Kidney (tissue), 14 donors: ENCODE results near the gene MAPK13. TPM values are rescaled to one million over a fixed set of nuclear protein-coding genes. Genes with fewer than 3 reads are reported as not detected.

Experiments
- DNase-seq, 5 donors: peaks; one replicate each; pipeline ENCODE4 v3.0.0-alpha.2; 2013 to 2020
- FAIRE-seq: peaks from 2 replicates; lab custom pipeline; 2012; peaks lifted over from hg19 to GRCh38; lab: Jason Lieb, UNC
- H3K27ac ChIP-seq, 2 donors: one replicate each; pipeline ENCODE4 v1.7.0; 2013; ENCODE audit warnings: low read depth in 2 of 2, low read length in 2 of 2, inconsistent platforms in 1 of 2
- H3K27me3 ChIP-seq: one replicate; pipeline ENCODE4 v1.7.1; 2013; ENCODE audit warnings: low read length, inconsistent platforms; ENCODE audit not compliant: control insufficient read depth, insufficient read depth
- H3K36me3 ChIP-seq, 3 donors: one replicate each; pipeline versions ENCODE4 v1.7.0 to v1.7.1; 2013; ENCODE audit warnings: low read length in 3 of 3, control low read depth in 1 of 3, inconsistent platforms in 1 of 3; ENCODE audit not compliant: insufficient read depth in 3 of 3, control insufficient read depth in 2 of 3
- H3K4me1 ChIP-seq, 3 donors: one replicate each; pipeline versions ENCODE4 v1.7.0 to v1.7.1; 2013; ENCODE audit warnings: low read length in 3 of 3, inconsistent platforms in 1 of 3, low read depth in 1 of 3; ENCODE audit not compliant: control insufficient read depth in 2 of 3, insufficient read depth in 2 of 3
- H3K4me3 ChIP-seq, 3 donors: one replicate each; pipeline versions ENCODE4 v1.7.0 to v1.8.1; 2013; ENCODE audit warnings: low read length in 3 of 3, control low read depth in 1 of 3, inconsistent platforms in 1 of 3
- H3K9ac ChIP-seq, 3 donors: one replicate each; pipeline versions ENCODE4 v1.7.0 to v1.7.1; 2013; ENCODE audit warnings: low read length in 3 of 3, control low read depth in 1 of 3, inconsistent platforms in 1 of 3
- H3K9me3 ChIP-seq, 3 donors: one replicate each; pipeline versions ENCODE4 v1.7.0 to v1.7.1; 2013; ENCODE audit warnings: low read length in 3 of 3, control low read depth in 1 of 3, inconsistent platforms in 1 of 3; ENCODE audit not compliant: control insufficient read depth in 2 of 3, insufficient read depth in 1 of 3
- CTCF ChIP-seq: IDR thresholded peaks from 3 replicates; pipeline ENCODE4 v1.5.1; 2012; ENCODE audit warnings: mild to moderate bottlenecking, moderate library complexity, borderline replicate concordance; ENCODE audit not compliant: insufficient read depth; ENCODE audit errors: extremely low read depth
- intact Hi-C: fragments of 100-400 bp; cut with DNase I; formaldehyde crosslinking; loops from one replicate; pipeline ENCODE4 v1.11.1; 2022
- polyA plus RNA-seq: library from polyadenylated mRNA; stranded (reverse); fragments of 350-450 nt; fragmentation: Illumina TruSeq; extraction: RNeasy Lipid Tissue Mini Kit (QIAGEN cat#74804); gene quantifications from one replicate; pipeline ENCODE4 v1.2.3, GENCODE V29; 2014; ENCODE audit warnings: low read depth, low replicate concordance; ENCODE audit not compliant: insufficient read depth
- total RNA-seq: library from RNA; stranded (reverse); fragmentation: NEBNext Ultra II Directional; extraction: Animal tissue kit (Norgen Biotek cat#: 25700); gene quantifications from one replicate; pipeline ENCODE4 v1.2.1, GENCODE V29; 2021
- donor health status: control.
- donor health status: control.
- donor health status: control.
- donor health status: control.
- donor health status: control.
- donor health status: DM: yes; HTN: yes; CAD: no.
- donor health status: Normal renal cell carcinoma (clear cell type).

MAPK13 gene
- total and polyA plus RNA-seq, 2 donors from 2014 or later = 20.3 to 43.3 TPM

GRCh38 chr6:36177166-36177565, 46.9 kb downstream of the MAPK13 start:
- TF ChIP-seq CTCF = no peak

GRCh38 chr6:36178544-36178943, 48.2 kb downstream of the MAPK13 start:
- Histone ChIP-seq H3K4me1 (no peaks in the 10 kb centered on the region), H3K9ac (no peak overlapping the region), H3K9me3 (no peaks in the 10 kb centered on the region), H3K36me3 (no peaks in the 10 kb centered on the region), H3K4me3 (no peak overlapping the region), H3K27me3 (no peaks in the 10 kb centered on the region), H3K27ac (no peak overlapping the region)
- intact Hi-C loops = no loop called here
- no peak for FAIRE-seq
- DNase-seq = no peak
- no peak for TF ChIP-seq CTCF

More at GRCh38 chr6:36177166-36177565, 46.9 kb downstream of the MAPK13 start:
- Histone ChIP-seq H3K36me3 (no peaks in the 10 kb centered on the region), H3K27ac (no peak overlapping the region), H3K4me1 (no peaks in the 10 kb centered on the region), H3K9ac (no peak overlapping the region), H3K4me3 (no peak overlapping the region), H3K27me3 (no peaks in the 10 kb centered on the region), H3K9me3 (no peaks in the 10 kb centered on the region)
- DNase-seq = no peak
- intact Hi-C loops = no loop called here
- FAIRE-seq = no peak

GRCh38 chr6:36180126-36180525, 49.8 kb downstream of the MAPK13 start:
- intact Hi-C loops = no loop called here
- Histone ChIP-seq H3K27me3 (no peaks in the 10 kb centered on the region), H3K36me3 (no peaks in the 10 kb centered on the region), H3K9me3 (no peaks in the 10 kb centered on the region), H3K4me1 (no peaks in the 10 kb centered on the region), H3K9ac (no peak overlapping the region), H3K27ac (no peak overlapping the region), H3K4me3 (no peak overlapping the region)
- no peak for FAIRE-seq
- TF ChIP-seq CTCF = no peak
- DNase-seq = no peak

GRCh38 chr6:36184311-36184710, 54.0 kb downstream of the MAPK13 start:
- Histone ChIP-seq H3K27ac (no peak overlapping the region), H3K4me3 (no peak overlapping the region), H3K9me3 (no peaks in the 10 kb centered on the region), H3K4me1 (no peaks in the 10 kb centered on the region), H3K27me3 (no peaks in the 10 kb centered on the region), H3K36me3 (no peaks in the 10 kb centered on the region), H3K9ac (no peak overlapping the region)
- TF ChIP-seq CTCF = no peak
- intact Hi-C loops = no loop called here
- DNase-seq = no peak
- FAIRE-seq = no peak
